ENCODE data around the gene PTPRJ. TPM values are rescaled to one million over a fixed set of nuclear protein-coding genes. Genes with fewer than 3 reads are reported as not detected.

The PTPRJ gene
- total and polyA plus RNA-seq, 2 donors (not counting 1 experiment from before 2014, with no cell fraction given): 11.2 to 20.0 TPM

GRCh38 chr11:48049036-48049435 is 68.7 kb downstream of the PTPRJ start:
- DNase-seq: no peak
- H3K4me3 ChIP-seq (ENCODE audit: control extremely low read depth in 1 of 5, extremely low read depth in 1 of 5, insufficient read depth in 1 of 5, low read depth in 2 of 5, low read length in 4 of 5): no peak overlapping the region
- Mint-ChIP-seq H3K27me3 (no peaks in the 10 kb centered on the region), H3K4me3 (no peak overlapping the region), H3K27ac (no peak overlapping the region), H3K9me3 (ENCODE audit: insufficient read depth) (no peaks in the 10 kb centered on the region), H3K4me1 (peaks cover 70% of the 10 kb centered on the region)
- H4K20me1 ChIP-seq (ENCODE audit: control insufficient read depth, insufficient read depth, low read length, poor library complexity, severe bottlenecking): peaks cover 42% of the 10 kb centered on the region
- WGBS (ENCODE audit: insufficient coverage): 90% methylated on average over 4 of the region's 6 CpGs
- no peak overlapping the region for H3K27ac ChIP-seq (ENCODE audit: low read length in 2 of 2)
- no peak for ATAC-seq (ENCODE audit: low read depth)
- peaks cover 83% of the 10 kb centered on the region for H3K79me2 ChIP-seq (ENCODE audit: control insufficient read depth, insufficient read depth, low read length)
- no peak overlapping the region for H3K9ac ChIP-seq (ENCODE audit: low read length)
- no peaks in the 10 kb centered on the region for H3K27me3 ChIP-seq (replicated peaks in 1 of 4; ENCODE audit: control extremely low read depth in 1 of 4, control insufficient read depth in 3 of 4, insufficient read depth in 4 of 4, low read length in 3 of 4)
- no peaks in the 10 kb centered on the region for H3K9me3 ChIP-seq (ENCODE audit: control extremely low read depth in 1 of 3, control insufficient read depth in 2 of 3, insufficient read depth in 1 of 3, low read length in 2 of 3)
- peaks cover 52 to 75% of the 10 kb centered on the region in 2 donors for H3K4me1 ChIP-seq (ENCODE audit: control insufficient read depth in 2 of 2, insufficient read depth in 2 of 2, low read length in 2 of 2)
- intact Hi-C loops (cut with micrococcal nuclease): no loop called here
- TF ChIP-seq CTCF (IDR thresholded peaks at IDR 0.05) (no peak), EZH2 (IDR thresholded peaks at IDR 0.05; ENCODE audit: borderline replicate concordance, insufficient read depth, low read depth, low read length, poor library complexity, severe bottlenecking) (no peak)
- no peak overlapping the region for H3K4me2 ChIP-seq (replicated peaks; ENCODE audit: low read depth, low read length, poor library complexity, severe bottlenecking)
- no peak overlapping the region for H2AFZ ChIP-seq (ENCODE audit: insufficient read depth, low read depth, low read length, poor library complexity, severe bottlenecking)
- peaks cover 0 to 2% of the 10 kb centered on the region in 2 experiments for H3K36me3 ChIP-seq (replicated peaks in 1 of 2; ENCODE audit: control extremely low read depth in 1 of 2, control insufficient read depth in 1 of 2, extremely low read depth in 1 of 2, insufficient read depth in 2 of 2, low read length in 1 of 2)
- ChIA-PET CTCF (no interaction called here), POLR2A (no interaction called here)

DNA sequence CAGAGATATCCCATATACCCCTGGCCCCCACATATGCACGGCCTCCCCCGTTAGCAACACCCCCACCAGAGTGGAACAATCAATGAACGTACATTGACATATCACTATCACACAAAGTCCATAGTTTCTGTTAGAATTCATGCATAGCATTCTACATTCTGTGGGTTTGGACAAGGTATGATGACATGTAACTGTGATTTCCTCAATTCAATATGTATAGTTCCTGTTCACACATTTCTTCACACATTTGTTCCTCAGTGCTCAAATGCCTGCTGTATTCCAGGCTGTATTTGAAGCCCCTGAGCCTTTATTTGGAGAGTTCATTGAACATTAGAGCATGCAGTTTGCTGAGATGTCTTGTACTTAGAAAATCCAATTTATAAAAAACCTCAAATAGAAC is 69.9 kb downstream of the PTPRJ start:
- H2AFZ ChIP-seq (ENCODE audit: insufficient read depth, low read depth, low read length, poor library complexity, severe bottlenecking): no peak overlapping the region
- intact Hi-C loops (cut with micrococcal nuclease): loop anchor here (10.0 kb wide), 1 partner anchor 54 kb away; no protein-coding TSS in a partner anchor
- no peaks in the 10 kb centered on the region for H3K9me3 ChIP-seq (ENCODE audit: control extremely low read depth in 1 of 3, control insufficient read depth in 2 of 3, insufficient read depth in 1 of 3, low read length in 2 of 3)
- peaks cover 0 to 2% of the 10 kb centered on the region in 2 experiments for H3K36me3 ChIP-seq (replicated peaks in 1 of 2; ENCODE audit: control extremely low read depth in 1 of 2, control insufficient read depth in 1 of 2, extremely low read depth in 1 of 2, insufficient read depth in 2 of 2, low read length in 1 of 2)
- no peak overlapping the region for H3K9ac ChIP-seq (ENCODE audit: low read length)
- no peak overlapping the region for H3K27ac Mint-ChIP-seq
- no peak for DNase-seq
- no peak for TF ChIP-seq CTCF (IDR thresholded peaks at IDR 0.05)
- no peak for TF ChIP-seq EZH2 (IDR thresholded peaks at IDR 0.05; ENCODE audit: borderline replicate concordance, insufficient read depth, low read depth, low read length, poor library complexity, severe bottlenecking)
- H3K4me3 Mint-ChIP-seq: peak overlapping the region; percentile 1
- ChIA-PET CTCF (interaction anchor here (0.6 to 1.6 kb wide), 3 partner anchors 10 to 234 kb away, joined by 3 read pairs; no protein-coding TSS in a partner anchor), POLR2A (interaction anchor here (0.5 to 1.6 kb wide), 3 partner anchors 28 to 58 kb away, joined by 3 to 6 read pairs (median 5); no protein-coding TSS in a partner anchor)
- no peaks in the 10 kb centered on the region for H3K27me3 Mint-ChIP-seq
- H3K4me2 ChIP-seq (replicated peaks; ENCODE audit: low read depth, low read length, poor library complexity, severe bottlenecking): peak overlapping the region; percentile 4
- H3K4me1 ChIP-seq (ENCODE audit: control insufficient read depth in 2 of 2, insufficient read depth in 2 of 2, low read length in 2 of 2): peaks cover 52 to 75% of the 10 kb centered on the region in 2 donors
- no peak overlapping the region for H3K4me3 ChIP-seq (ENCODE audit: control extremely low read depth in 1 of 5, extremely low read depth in 1 of 5, insufficient read depth in 1 of 5, low read depth in 2 of 5, low read length in 4 of 5)
- H3K9me3 Mint-ChIP-seq (ENCODE audit: insufficient read depth): no peaks in the 10 kb centered on the region
- peaks cover 37% of the 10 kb centered on the region for H4K20me1 ChIP-seq (ENCODE audit: control insufficient read depth, insufficient read depth, low read length, poor library complexity, severe bottlenecking)
- no CpG with 5 or more reads among the region's 3 CpGs for WGBS (ENCODE audit: insufficient coverage)
- ATAC-seq (ENCODE audit: low read depth): no peak
- H3K4me1 Mint-ChIP-seq: peaks cover 67% of the 10 kb centered on the region
- no peaks in the 10 kb centered on the region for H3K27me3 ChIP-seq (replicated peaks in 1 of 4; ENCODE audit: control extremely low read depth in 1 of 4, control insufficient read depth in 3 of 4, insufficient read depth in 4 of 4, low read length in 3 of 4)
- no peak overlapping the region for H3K27ac ChIP-seq (ENCODE audit: low read length in 2 of 2)
- H3K79me2 ChIP-seq (ENCODE audit: control insufficient read depth, insufficient read depth, low read length): peaks cover 88% of the 10 kb centered on the region
